ENCODE measurements around the gene RNPS1. TPM values are rescaled to one million over a fixed set of nuclear protein-coding genes. Genes with fewer than 3 reads are reported as not detected.
A peak's percentile ranks its signal among the peaks of the same experiment; 100 is the strongest.

RNPS1 gene
- total RNA-seq, 1 donor from 2014 or later = 73.5 TPM

- FAIRE-seq = no peak
- H3K36me3 ChIP-seq (ENCODE audit: control insufficient read depth, insufficient read depth, low read length) = no peaks in the 10 kb centered on the region
- no peak overlapping the region for H3K4me3 ChIP-seq (ENCODE audit: low read depth, low read length)
- DNase-seq (ENCODE audit: low read depth) = no peak
- TF ChIP-seq CTCF (IDR thresholded peaks at IDR 0.05; ENCODE audit: insufficient read depth, low read length, severe bottlenecking) = no peak
- H3K27me3 ChIP-seq (ENCODE audit: control insufficient read depth, insufficient read depth, low read length) = peaks cover 3% of the 10 kb centered on the region
Measured at GRCh38 chr16:2280461-2280860, 12.5 kb upstream of the RNPS1 start.

GRCh38 chr16:2278956-2279800 lies 11.3 kb upstream of the RNPS1 start:
- no peak for TF ChIP-seq CTCF (IDR thresholded peaks at IDR 0.05; ENCODE audit: insufficient read depth, low read length, severe bottlenecking)
- no peaks in the 10 kb centered on the region for H3K36me3 ChIP-seq (ENCODE audit: control insufficient read depth, insufficient read depth, low read length)
- peaks cover 3% of the 10 kb centered on the region for H3K27me3 ChIP-seq (ENCODE audit: control insufficient read depth, insufficient read depth, low read length)
- FAIRE-seq = peak; percentile 66
- H3K4me3 ChIP-seq (ENCODE audit: low read depth, low read length) = no peak overlapping the region
- no peak for DNase-seq (ENCODE audit: low read depth)

- peaks cover 3% of the 10 kb centered on the region for H3K27me3 ChIP-seq (ENCODE audit: control insufficient read depth, insufficient read depth, low read length)
- peak; percentile 5 for TF ChIP-seq CTCF (IDR thresholded peaks at IDR 0.05; ENCODE audit: insufficient read depth, low read length, severe bottlenecking)
- no peak for DNase-seq (ENCODE audit: low read depth)
- no peaks in the 10 kb centered on the region for H3K36me3 ChIP-seq (ENCODE audit: control insufficient read depth, insufficient read depth, low read length)
- FAIRE-seq = no peak
- no peak overlapping the region for H3K4me3 ChIP-seq (ENCODE audit: low read depth, low read length)
Measured at GRCh38 chr16:2278272-2278608, 10.3 kb upstream of the RNPS1 start.

- no peak for TF ChIP-seq CTCF (IDR thresholded peaks at IDR 0.05; ENCODE audit: insufficient read depth, low read length, severe bottlenecking)
- Histone ChIP-seq H3K36me3 (ENCODE audit: control insufficient read depth, insufficient read depth, low read length) (no peaks in the 10 kb centered on the region), H3K4me3 (ENCODE audit: low read depth, low read length) (no peak overlapping the region), H3K27me3 (ENCODE audit: control insufficient read depth, insufficient read depth, low read length) (peaks cover 3% of the 10 kb centered on the region)
- DNase-seq (ENCODE audit: low read depth) (no peak), FAIRE-seq (no peak)
Measured at GRCh38 chr16:2277466-2278271, 9.7 kb upstream of the RNPS1 start.

GRCh38 chr16:2276368-2277195 lies 8.7 kb upstream of the RNPS1 start:
- no peak for TF ChIP-seq CTCF (IDR thresholded peaks at IDR 0.05; ENCODE audit: insufficient read depth, low read length, severe bottlenecking)
- FAIRE-seq (no peak), DNase-seq (ENCODE audit: low read depth) (no peak)
- H3K27me3 ChIP-seq (ENCODE audit: control insufficient read depth, insufficient read depth, low read length) = peaks cover 3% of the 10 kb centered on the region
- no peaks in the 10 kb centered on the region for H3K36me3 ChIP-seq (ENCODE audit: control insufficient read depth, insufficient read depth, low read length)
- H3K4me3 ChIP-seq (ENCODE audit: low read depth, low read length) = no peak overlapping the region
